ENCODE data around the gene PP2D1.

GRCh38 chr3:19946832-19947548 lies 65.1 kb downstream of the PP2D1 start, which contains the start of gene RAB5A:
- 0 out of 4 replicates have a peak, but pooled peaks of 1 of the 2 experiments have one; percentile 45 for TF ChIP-seq SRF (CRISPR knock-in tag; IDR thresholded peaks at IDR 0.05)
- peak; percentile 4 to 34; a peak in 2 of 4 replicates for TF ChIP-seq RAD21 (CRISPR knock-in tag; conservative IDR thresholded peaks at IDR 0.05 in 1 of 2, IDR thresholded peaks at IDR 0.05 in 1 of 2)
- peak; percentile 34 for TF ChIP-seq PRDM10 (IDR thresholded peaks at IDR 0.05; ENCODE audit: partially characterized antibody)
- TF ChIP-seq POU5F1 (IDR thresholded peaks at IDR 0.05; ENCODE audit: borderline replicate concordance, low read depth, low read length, partially characterized antibody), result no peak
- peak; percentile 74 for TF ChIP-seq KDM5B (IDR thresholded peaks at IDR 0.05; ENCODE audit: insufficient replicate concordance, low read depth, low read length)

Measured in K562 (cell line).